ENCODE measurements around the gene SHQ1.

SHQ1 gene

DNA sequence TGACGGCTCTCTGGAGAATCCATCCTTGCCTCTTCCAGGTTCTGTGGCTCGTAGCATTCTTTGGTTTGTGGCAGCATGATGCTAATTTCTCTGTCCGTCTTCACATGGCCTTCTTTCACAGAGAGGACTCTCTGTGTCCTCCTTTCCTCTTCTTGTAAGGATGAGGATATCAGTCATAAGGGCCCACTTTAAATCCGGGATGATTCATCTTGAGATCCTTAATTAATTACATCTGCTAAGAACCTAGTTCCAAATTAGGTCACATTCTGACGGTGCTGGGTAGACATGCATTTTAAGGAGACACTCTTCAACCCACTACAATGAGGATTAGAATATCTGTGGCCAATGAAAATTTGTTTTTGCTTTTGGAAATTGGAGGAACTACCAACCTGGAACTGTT lies 23.9 kb upstream of the SHQ1 start:
- H3K4me1 ChIP-seq (ENCODE audit: insufficient read depth, low read length, poor library complexity, severe bottlenecking), result no peaks in the 10 kb centered on the region
- no peaks in the 10 kb centered on the region for H3K36me3 ChIP-seq (ENCODE audit: insufficient read depth, low read length)

DNA sequence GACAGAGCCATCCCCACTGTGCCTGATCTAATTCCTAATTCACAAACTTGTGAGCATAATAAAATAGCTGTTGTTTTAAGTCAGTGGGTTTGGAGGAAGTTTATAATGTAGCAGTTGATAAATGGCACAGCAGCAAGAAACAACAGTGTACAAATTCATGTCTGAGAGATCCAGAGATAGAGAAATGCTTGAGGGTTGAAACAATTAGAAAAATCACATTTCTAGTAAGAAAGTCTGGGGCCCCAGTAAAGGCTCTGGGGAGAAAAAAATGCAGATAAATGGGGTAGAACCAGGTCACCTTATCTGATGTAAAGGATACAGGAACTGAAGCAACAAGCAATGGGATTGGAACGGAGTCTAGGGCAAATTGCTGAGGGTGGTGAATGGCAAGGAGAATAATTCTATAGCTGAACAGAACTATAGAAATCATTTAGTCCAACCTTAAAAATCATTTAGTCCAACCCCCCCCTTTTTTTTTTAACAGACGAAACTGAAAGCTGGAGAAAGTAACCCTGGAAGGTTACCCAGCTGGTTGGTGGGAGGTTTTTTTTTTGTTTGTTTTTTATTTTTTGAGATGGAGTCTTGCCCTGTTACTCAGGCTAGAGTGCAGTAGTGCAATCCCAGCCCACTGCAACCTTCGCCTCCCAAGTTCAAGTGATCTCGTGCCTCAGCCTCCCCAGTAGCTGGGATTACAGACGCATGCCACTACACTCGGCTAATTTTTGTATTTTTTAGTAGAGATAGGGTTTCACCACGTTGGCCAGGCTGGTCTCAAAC lies 14.3 kb upstream of the SHQ1 start:
- Histone ChIP-seq H3K9me2 (replicated peaks; ENCODE audit: low read depth, low read length) (no peaks in the 10 kb centered on the region), H3F3A (ENCODE audit: low read depth) (no peaks in the 10 kb centered on the region), H3K9me3 (ENCODE audit: insufficient read depth, low read depth, low read length) (no peaks in the 10 kb centered on the region), H3K36me3 (ENCODE audit: insufficient read depth, low read length) (no peaks in the 10 kb centered on the region), H3K4me2 (ENCODE audit: low read depth, low read length, poor library complexity, severe bottlenecking) (no peak overlapping the region), H3K27me3 (ENCODE audit: insufficient read depth, low read length, poor library complexity, severe bottlenecking) (no peaks in the 10 kb centered on the region), H2AFZ (ENCODE audit: low read length) (peak overlapping the region; percentile 54), H4K20me1 (ENCODE audit: insufficient read depth, low read length, poor library complexity, severe bottlenecking) (no peaks in the 10 kb centered on the region), H3K79me2 (ENCODE audit: insufficient read depth, low read length) (no peaks in the 10 kb centered on the region), H3K4me1 (ENCODE audit: insufficient read depth, low read length, poor library complexity, severe bottlenecking) (peaks cover 7% of the 10 kb centered on the region), H3K9ac (ENCODE audit: low read depth, low read length, poor library complexity, severe bottlenecking) (no peak overlapping the region), H3K4me3 (ENCODE audit: low read length, poor library complexity, severe bottlenecking) (no peak overlapping the region)
- TF ChIP-seq, protein P1, sequence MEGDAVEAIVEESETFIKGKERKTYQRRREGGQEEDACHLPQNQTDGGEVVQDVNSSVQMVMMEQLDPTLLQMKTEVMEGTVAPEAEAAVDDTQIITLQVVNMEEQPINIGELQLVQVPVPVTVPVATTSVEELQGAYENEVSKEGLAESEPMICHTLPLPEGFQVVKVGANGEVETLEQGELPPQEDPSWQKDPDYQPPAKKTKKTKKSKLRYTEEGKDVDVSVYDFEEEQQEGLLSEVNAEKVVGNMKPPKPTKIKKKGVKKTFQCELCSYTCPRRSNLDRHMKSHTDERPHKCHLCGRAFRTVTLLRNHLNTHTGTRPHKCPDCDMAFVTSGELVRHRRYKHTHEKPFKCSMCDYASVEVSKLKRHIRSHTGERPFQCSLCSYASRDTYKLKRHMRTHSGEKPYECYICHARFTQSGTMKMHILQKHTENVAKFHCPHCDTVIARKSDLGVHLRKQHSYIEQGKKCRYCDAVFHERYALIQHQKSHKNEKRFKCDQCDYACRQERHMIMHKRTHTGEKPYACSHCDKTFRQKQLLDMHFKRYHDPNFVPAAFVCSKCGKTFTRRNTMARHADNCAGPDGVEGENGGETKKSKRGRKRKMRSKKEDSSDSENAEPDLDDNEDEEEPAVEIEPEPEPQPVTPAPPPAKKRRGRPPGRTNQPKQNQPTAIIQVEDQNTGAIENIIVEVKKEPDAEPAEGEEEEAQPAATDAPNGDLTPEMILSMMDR (conservative IDR thresholded peaks at IDR 0.05; ENCODE audit: low read length), result no peak
- TF ChIP-seq EZH2phosphoT487 (IDR thresholded peaks at IDR 0.05; ENCODE audit: borderline replicate concordance), result no peak

More for the DNA sequence above, 23.9 kb upstream of the SHQ1 start:
- no peaks in the 10 kb centered on the region for H3F3A ChIP-seq (ENCODE audit: low read depth)
- H3K9me3 ChIP-seq (ENCODE audit: insufficient read depth, low read depth, low read length), result no peaks in the 10 kb centered on the region
- no peak overlapping the region for H3K4me3 ChIP-seq (ENCODE audit: low read length, poor library complexity, severe bottlenecking)
- H3K79me2 ChIP-seq (ENCODE audit: insufficient read depth, low read length), result no peaks in the 10 kb centered on the region
- H3K27me3 ChIP-seq (ENCODE audit: insufficient read depth, low read length, poor library complexity, severe bottlenecking), result no peaks in the 10 kb centered on the region
- TF ChIP-seq, protein P1 (conservative IDR thresholded peaks at IDR 0.05; ENCODE audit: low read length), result no peak
- TF ChIP-seq EZH2phosphoT487 (IDR thresholded peaks at IDR 0.05; ENCODE audit: borderline replicate concordance), result no peak
- no peak overlapping the region for H3K9ac ChIP-seq (ENCODE audit: low read depth, low read length, poor library complexity, severe bottlenecking)
- H3K9me2 ChIP-seq (replicated peaks; ENCODE audit: low read depth, low read length), result no peaks in the 10 kb centered on the region
- no peak overlapping the region for H3K4me2 ChIP-seq (ENCODE audit: low read depth, low read length, poor library complexity, severe bottlenecking)
- no peak overlapping the region for H2AFZ ChIP-seq (ENCODE audit: low read length)
- H4K20me1 ChIP-seq (ENCODE audit: insufficient read depth, low read length, poor library complexity, severe bottlenecking), result no peaks in the 10 kb centered on the region

DNA sequence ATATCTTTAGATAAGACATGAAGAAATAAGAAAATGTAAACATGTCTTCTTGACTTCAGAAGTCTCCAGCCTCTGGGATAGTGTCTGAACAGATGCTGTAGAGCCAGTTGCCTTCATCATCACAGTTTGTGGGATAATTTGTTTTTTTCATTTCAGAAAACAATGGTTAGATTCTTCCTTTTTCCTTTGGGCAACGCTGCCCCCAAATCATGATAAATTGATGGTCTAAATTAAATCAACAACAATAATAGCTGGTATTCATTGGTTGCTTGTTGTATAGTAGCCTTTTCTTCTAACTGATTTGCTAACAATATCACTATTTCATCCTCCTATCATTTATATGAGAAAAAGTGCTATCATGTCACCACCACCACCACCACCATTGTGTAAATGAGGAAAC lies 12.6 kb upstream of the SHQ1 start:
- no peak overlapping the region for H2AFZ ChIP-seq (ENCODE audit: low read length)
- H3K4me3 ChIP-seq (ENCODE audit: low read length, poor library complexity, severe bottlenecking), result no peak overlapping the region
- no peaks in the 10 kb centered on the region for H4K20me1 ChIP-seq (ENCODE audit: insufficient read depth, low read length, poor library complexity, severe bottlenecking)
- H3K4me1 ChIP-seq (ENCODE audit: insufficient read depth, low read length, poor library complexity, severe bottlenecking), result peaks cover 7% of the 10 kb centered on the region
- no peak for TF ChIP-seq EZH2phosphoT487 (IDR thresholded peaks at IDR 0.05; ENCODE audit: borderline replicate concordance)
- TF ChIP-seq, protein P1 (conservative IDR thresholded peaks at IDR 0.05; ENCODE audit: low read length), result no peak
- H3K27me3 ChIP-seq (ENCODE audit: insufficient read depth, low read length, poor library complexity, severe bottlenecking), result no peaks in the 10 kb centered on the region
- H3K9me2 ChIP-seq (replicated peaks; ENCODE audit: low read depth, low read length), result no peaks in the 10 kb centered on the region
- H3K9ac ChIP-seq (ENCODE audit: low read depth, low read length, poor library complexity, severe bottlenecking), result no peak overlapping the region
- H3K36me3 ChIP-seq (ENCODE audit: insufficient read depth, low read length), result no peaks in the 10 kb centered on the region
- no peak overlapping the region for H3K4me2 ChIP-seq (ENCODE audit: low read depth, low read length, poor library complexity, severe bottlenecking)
- H3K79me2 ChIP-seq (ENCODE audit: insufficient read depth, low read length), result no peaks in the 10 kb centered on the region
- no peaks in the 10 kb centered on the region for H3K9me3 ChIP-seq (ENCODE audit: insufficient read depth, low read depth, low read length)
- H3F3A ChIP-seq (ENCODE audit: low read depth), result no peaks in the 10 kb centered on the region

Measured in Loucy (cell line).